ENCODE results near the gene MCTP2. TPM values are rescaled to one million over a fixed set of nuclear protein-coding genes. Genes with fewer than 3 reads are reported as not detected.
"Not testable (repeated sequence)": the region's sequence is repeated elsewhere in the genome, so short reads cannot be mapped to it uniquely, and the experiment has no call there.

The MCTP2 gene
- total and polyA plus RNA-seq, 9 donors, result 0.33 to 1.7 (median 0.61) TPM

- Histone ChIP-seq H3K27ac (ENCODE audit: low read length) (no peak overlapping the region), H3K9me3 (replicated peaks; ENCODE audit: control insufficient read depth, low read depth, low read length) (no peaks in the 10 kb centered on the region), H3K4me3 (ENCODE audit: low read length) (no peak overlapping the region), H3K27me3 (ENCODE audit: control insufficient read depth, insufficient read depth, low read length) (no peaks in the 10 kb centered on the region), H3K36me3 (ENCODE audit: control insufficient read depth, insufficient read depth, low read length) (no peaks in the 10 kb centered on the region), H3K4me1 (ENCODE audit: control insufficient read depth, insufficient read depth, low read length) (no peaks in the 10 kb centered on the region)
- WGBS (ENCODE audit: insufficient coverage), result no CpG with 5 or more reads among the region's 3 CpGs
- no peak for DNase-seq
Observed at GRCh38 chr15:94493176-94493575, 261.8 kb downstream of the MCTP2 start.

- H3K9me3 ChIP-seq (replicated peaks; ENCODE audit: control insufficient read depth, low read depth, low read length); H3K36me3 ChIP-seq (ENCODE audit: control insufficient read depth, insufficient read depth, low read length); DNase-seq; H3K4me1 ChIP-seq (ENCODE audit: control insufficient read depth, insufficient read depth, low read length); H3K27ac ChIP-seq (ENCODE audit: low read length); H3K27me3 ChIP-seq (ENCODE audit: control insufficient read depth, insufficient read depth, low read length); H3K4me3 ChIP-seq (ENCODE audit: low read length): not testable (repeated sequence)
- WGBS (ENCODE audit: insufficient coverage), result no CpG with 5 or more reads among the region's 1 CpG
Observed at GRCh38 chr15:94493586-94493985, 262.2 kb downstream of the MCTP2 start.

GRCh38 chr15:94494732-94495131, 263.4 kb downstream of the MCTP2 start:
- DNase-seq, result no peak
- H3K36me3 ChIP-seq (ENCODE audit: control insufficient read depth, insufficient read depth, low read length), result no peaks in the 10 kb centered on the region
- H3K27me3 ChIP-seq (ENCODE audit: control insufficient read depth, insufficient read depth, low read length), result no peaks in the 10 kb centered on the region
- no peaks in the 10 kb centered on the region for H3K9me3 ChIP-seq (replicated peaks; ENCODE audit: control insufficient read depth, low read depth, low read length)
- no peaks in the 10 kb centered on the region for H3K4me1 ChIP-seq (ENCODE audit: control insufficient read depth, insufficient read depth, low read length)
- H3K27ac ChIP-seq (ENCODE audit: low read length), result no peak overlapping the region
- no peak overlapping the region for H3K4me3 ChIP-seq (ENCODE audit: low read length)
- no CpG with 5 or more reads among the region's 4 CpGs for WGBS (ENCODE audit: insufficient coverage)

GRCh38 chr15:94503293-94503692, 271.9 kb downstream of the MCTP2 start:
- no peaks in the 10 kb centered on the region for H3K36me3 ChIP-seq (ENCODE audit: control insufficient read depth, insufficient read depth, low read length)
- no peak for DNase-seq
- H3K9me3 ChIP-seq (replicated peaks; ENCODE audit: control insufficient read depth, low read depth, low read length), result no peaks in the 10 kb centered on the region
- no peak overlapping the region for H3K4me3 ChIP-seq (ENCODE audit: low read length)
- H3K4me1 ChIP-seq (ENCODE audit: control insufficient read depth, insufficient read depth, low read length), result no peaks in the 10 kb centered on the region
- no peak overlapping the region for H3K27ac ChIP-seq (ENCODE audit: low read length)
- no peaks in the 10 kb centered on the region for H3K27me3 ChIP-seq (ENCODE audit: control insufficient read depth, insufficient read depth, low read length)
- WGBS (ENCODE audit: insufficient coverage), result no CpG with 5 or more reads among the region's 2 CpGs

GRCh38 chr15:94509259-94509658, 277.9 kb downstream of the MCTP2 start:
- no peaks in the 10 kb centered on the region for H3K36me3 ChIP-seq (ENCODE audit: control insufficient read depth, insufficient read depth, low read length)
- no peaks in the 10 kb centered on the region for H3K4me1 ChIP-seq (ENCODE audit: control insufficient read depth, insufficient read depth, low read length)
- no CpG with 5 or more reads among the region's 1 CpG for WGBS (ENCODE audit: insufficient coverage)
- no peak overlapping the region for H3K27ac ChIP-seq (ENCODE audit: low read length)
- no peak for DNase-seq
- no peaks in the 10 kb centered on the region for H3K9me3 ChIP-seq (replicated peaks; ENCODE audit: control insufficient read depth, low read depth, low read length)
- no peak overlapping the region for H3K4me3 ChIP-seq (ENCODE audit: low read length)
- no peaks in the 10 kb centered on the region for H3K27me3 ChIP-seq (ENCODE audit: control insufficient read depth, insufficient read depth, low read length)

GRCh38 chr15:94522125-94522524, 290.8 kb downstream of the MCTP2 start:
- Histone ChIP-seq H3K27ac (ENCODE audit: low read length) (no peak overlapping the region), H3K4me3 (ENCODE audit: low read length) (no peak overlapping the region), H3K4me1 (ENCODE audit: control insufficient read depth, insufficient read depth, low read length) (no peaks in the 10 kb centered on the region), H3K9me3 (replicated peaks; ENCODE audit: control insufficient read depth, low read depth, low read length) (no peaks in the 10 kb centered on the region), H3K36me3 (ENCODE audit: control insufficient read depth, insufficient read depth, low read length) (no peaks in the 10 kb centered on the region), H3K27me3 (ENCODE audit: control insufficient read depth, insufficient read depth, low read length) (no peaks in the 10 kb centered on the region)
- DNase-seq, result no peak
- WGBS (ENCODE audit: insufficient coverage), result 100% methylated on average over 1 of the region's 3 CpGs

- H3K4me3 ChIP-seq (ENCODE audit: low read length), result no peak overlapping the region
- 34% methylated on average over 10 of the region's 11 CpGs for WGBS (ENCODE audit: insufficient coverage)
- H3K27me3 ChIP-seq (ENCODE audit: control insufficient read depth, insufficient read depth, low read length), result no peaks in the 10 kb centered on the region
- H3K4me1 ChIP-seq (ENCODE audit: control insufficient read depth, insufficient read depth, low read length), result no peaks in the 10 kb centered on the region
- no peak for DNase-seq
- no peaks in the 10 kb centered on the region for H3K36me3 ChIP-seq (ENCODE audit: control insufficient read depth, insufficient read depth, low read length)
- no peaks in the 10 kb centered on the region for H3K9me3 ChIP-seq (replicated peaks; ENCODE audit: control insufficient read depth, low read depth, low read length)
- no peak overlapping the region for H3K27ac ChIP-seq (ENCODE audit: low read length)
Observed at GRCh38 chr15:94523873-94524272, 292.5 kb downstream of the MCTP2 start.

GRCh38 chr15:94524565-94524964, 293.2 kb downstream of the MCTP2 start:
- H3K4me3 ChIP-seq (ENCODE audit: low read length), result no peak overlapping the region
- no peaks in the 10 kb centered on the region for H3K9me3 ChIP-seq (replicated peaks; ENCODE audit: control insufficient read depth, low read depth, low read length)
- no peaks in the 10 kb centered on the region for H3K36me3 ChIP-seq (ENCODE audit: control insufficient read depth, insufficient read depth, low read length)
- no peak overlapping the region for H3K27ac ChIP-seq (ENCODE audit: low read length)
- DNase-seq, result no peak
- H3K4me1 ChIP-seq (ENCODE audit: control insufficient read depth, insufficient read depth, low read length), result no peaks in the 10 kb centered on the region
- WGBS (ENCODE audit: insufficient coverage), result 92% methylated on average over 2 of the region's 2 CpGs
- H3K27me3 ChIP-seq (ENCODE audit: control insufficient read depth, insufficient read depth, low read length), result no peaks in the 10 kb centered on the region

- H3K9me3 ChIP-seq (replicated peaks; ENCODE audit: control insufficient read depth, low read depth, low read length), result no peaks in the 10 kb centered on the region
- no peaks in the 10 kb centered on the region for H3K36me3 ChIP-seq (ENCODE audit: control insufficient read depth, insufficient read depth, low read length)
- DNase-seq, result no peak
Observed at GRCh38 chr15:94526071-94526689, 294.8 kb downstream of the MCTP2 start.

GRCh38 chr15:94532226-94532625, 300.9 kb downstream of the MCTP2 start:
- no peak overlapping the region for H3K4me3 ChIP-seq (ENCODE audit: low read length)
- no peak overlapping the region for H3K27ac ChIP-seq (ENCODE audit: low read length)
- H3K4me1 ChIP-seq (ENCODE audit: control insufficient read depth, insufficient read depth, low read length), result no peaks in the 10 kb centered on the region
- no peaks in the 10 kb centered on the region for H3K9me3 ChIP-seq (replicated peaks; ENCODE audit: control insufficient read depth, low read depth, low read length)
- DNase-seq, result no peak
- WGBS (ENCODE audit: insufficient coverage), result 73% methylated on average over 2 of the region's 3 CpGs
- H3K36me3 ChIP-seq (ENCODE audit: control insufficient read depth, insufficient read depth, low read length), result no peaks in the 10 kb centered on the region
- no peaks in the 10 kb centered on the region for H3K27me3 ChIP-seq (ENCODE audit: control insufficient read depth, insufficient read depth, low read length)

More at GRCh38 chr15:94526071-94526689, 294.8 kb downstream of the MCTP2 start:
- Histone ChIP-seq H3K4me1 (ENCODE audit: control insufficient read depth, insufficient read depth, low read length) (no peaks in the 10 kb centered on the region), H3K4me3 (ENCODE audit: low read length) (no peak overlapping the region), H3K27me3 (ENCODE audit: control insufficient read depth, insufficient read depth, low read length) (no peaks in the 10 kb centered on the region), H3K27ac (ENCODE audit: low read length) (no peak overlapping the region)
- 100% methylated on average over 1 of the region's 5 CpGs for WGBS (ENCODE audit: insufficient coverage)

Measured in muscle of leg (tissue), 11 donors.